GM06990 (cell line): ENCODE data around the gene RPS27L.

Source experiments
- DNase-seq: peaks from one replicate; pipeline ENCODE4 v3.0.0-alpha.2; 2011; ENCODE audit not compliant: insufficient read length; ENCODE audit errors: extremely low read depth
- H3K27me3 ChIP-seq: replicated peaks from 2 replicates; pipeline ENCODE4 v1.6.0; 2011; ENCODE audit warnings: low read length; ENCODE audit not compliant: control insufficient read depth, insufficient read depth
- H3K36me3 ChIP-seq: 2 replicates; pipeline ENCODE4 v1.5.1; 2011; ENCODE audit warnings: low read length; ENCODE audit not compliant: control insufficient read depth, insufficient read depth
- H3K4me3 ChIP-seq: replicated peaks from 2 replicates; pipeline ENCODE4 v1.5.1; 2011; ENCODE audit warnings: low read depth, mild to moderate bottlenecking, control low read depth, low read length
- TF ChIP-seq, protein P1 (sequence below): IDR thresholded peaks from 2 replicates; pipeline ENCODE4 v1.5.1; 2011; ENCODE audit warnings: low read length, control low read depth, mild to moderate bottlenecking, inconsistent platforms; ENCODE audit not compliant: insufficient read depth, poor library complexity, severe bottlenecking

The RPS27L gene

DNA sequence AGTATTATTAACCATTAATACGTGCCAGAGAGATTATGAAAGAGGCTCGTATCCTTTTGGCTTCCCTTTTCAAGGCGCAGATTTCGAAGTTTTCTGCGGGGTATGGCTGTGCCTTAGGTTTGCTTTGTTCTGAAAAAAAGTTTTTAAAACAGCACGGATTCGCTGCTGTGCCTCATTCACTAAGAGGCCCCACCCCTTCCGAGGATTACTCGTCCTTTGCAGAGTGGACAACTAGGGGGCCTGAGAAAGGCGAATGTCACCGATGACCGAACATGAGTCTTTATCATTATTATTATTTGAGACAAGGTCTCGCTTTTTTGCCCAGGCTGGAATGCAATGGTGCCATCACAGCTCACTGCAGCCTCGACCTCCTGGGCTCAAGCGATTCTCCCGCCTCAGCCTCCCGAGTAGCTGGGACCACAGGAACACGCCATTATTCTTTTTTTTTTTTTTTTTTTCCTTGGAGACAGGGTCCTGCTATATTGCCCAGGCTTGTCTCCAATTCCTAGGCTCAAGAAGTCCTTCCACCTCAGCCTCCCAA is 684 bp upstream of the RPS27L start:
- DNase-seq = no peak
- H3K36me3 ChIP-seq = no peaks in the 10 kb centered on the region; the same call in 1 of the 2 replicates
- TF ChIP-seq, protein P1, sequence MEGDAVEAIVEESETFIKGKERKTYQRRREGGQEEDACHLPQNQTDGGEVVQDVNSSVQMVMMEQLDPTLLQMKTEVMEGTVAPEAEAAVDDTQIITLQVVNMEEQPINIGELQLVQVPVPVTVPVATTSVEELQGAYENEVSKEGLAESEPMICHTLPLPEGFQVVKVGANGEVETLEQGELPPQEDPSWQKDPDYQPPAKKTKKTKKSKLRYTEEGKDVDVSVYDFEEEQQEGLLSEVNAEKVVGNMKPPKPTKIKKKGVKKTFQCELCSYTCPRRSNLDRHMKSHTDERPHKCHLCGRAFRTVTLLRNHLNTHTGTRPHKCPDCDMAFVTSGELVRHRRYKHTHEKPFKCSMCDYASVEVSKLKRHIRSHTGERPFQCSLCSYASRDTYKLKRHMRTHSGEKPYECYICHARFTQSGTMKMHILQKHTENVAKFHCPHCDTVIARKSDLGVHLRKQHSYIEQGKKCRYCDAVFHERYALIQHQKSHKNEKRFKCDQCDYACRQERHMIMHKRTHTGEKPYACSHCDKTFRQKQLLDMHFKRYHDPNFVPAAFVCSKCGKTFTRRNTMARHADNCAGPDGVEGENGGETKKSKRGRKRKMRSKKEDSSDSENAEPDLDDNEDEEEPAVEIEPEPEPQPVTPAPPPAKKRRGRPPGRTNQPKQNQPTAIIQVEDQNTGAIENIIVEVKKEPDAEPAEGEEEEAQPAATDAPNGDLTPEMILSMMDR = peak; percentile 7
- peak overlapping the region; percentile 75 for H3K4me3 ChIP-seq
- no peaks in the 10 kb centered on the region for H3K27me3 ChIP-seq

DNA sequence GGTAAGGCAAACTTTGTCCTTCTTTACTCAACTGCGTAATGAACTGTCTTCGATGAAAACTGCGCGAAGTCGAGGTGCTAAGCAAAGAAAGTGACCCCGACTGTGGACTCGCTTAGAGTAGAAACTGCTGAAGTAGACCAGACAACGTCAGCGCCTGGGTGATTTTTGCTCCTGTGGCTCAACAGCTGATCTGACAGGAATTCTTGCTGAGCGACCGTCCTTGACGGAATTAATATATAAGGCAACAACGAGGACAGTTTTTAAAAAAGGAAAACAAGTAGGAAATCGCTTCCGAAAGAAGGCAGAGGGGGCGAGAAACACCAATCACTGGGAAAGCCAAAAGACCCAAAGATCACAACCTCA is 541 bp downstream of the RPS27L start:
- no peak for DNase-seq
- peaks cover 6% of the 10 kb centered on the region for H3K36me3 ChIP-seq
- H3K27me3 ChIP-seq = no peaks in the 10 kb centered on the region
- peak overlapping the region; percentile 75 for H3K4me3 ChIP-seq
- TF ChIP-seq, protein P1 = no peak

DNA sequence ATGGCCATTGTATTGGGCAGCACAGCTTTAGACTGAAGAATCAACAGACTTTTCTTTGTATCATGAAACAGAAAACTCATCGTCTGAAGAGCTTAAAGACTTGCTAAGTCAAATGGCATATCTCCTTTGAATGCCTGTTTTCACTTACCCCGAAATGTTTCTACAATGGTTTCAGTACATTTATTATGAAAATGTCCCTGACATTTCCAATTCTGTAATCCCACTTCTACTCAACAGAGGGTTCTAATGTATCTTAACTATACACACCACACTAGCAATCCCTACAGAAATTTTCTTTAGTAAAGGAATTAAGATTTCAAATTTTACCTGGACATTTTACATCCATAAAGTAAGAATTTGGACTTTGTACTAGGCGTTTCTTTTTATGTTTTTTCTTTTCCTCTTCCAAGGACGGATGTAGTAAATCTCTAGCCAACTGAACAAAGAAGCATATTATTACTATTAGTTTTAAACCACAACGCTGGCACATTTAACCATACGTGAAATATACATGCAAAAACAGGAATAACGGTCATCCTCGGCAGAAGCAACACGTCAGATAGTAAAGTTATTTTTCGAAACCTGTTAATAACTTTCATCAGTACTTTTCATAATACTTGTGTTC is 1.1 kb downstream of the RPS27L start:
- TF ChIP-seq, protein P1 = no peak
- Histone ChIP-seq H3K36me3 (peaks cover 6% of the 10 kb centered on the region), H3K27me3 (no peaks in the 10 kb centered on the region), H3K4me3 (peak overlapping the region; percentile 75)
- DNase-seq = no peak

DNA sequence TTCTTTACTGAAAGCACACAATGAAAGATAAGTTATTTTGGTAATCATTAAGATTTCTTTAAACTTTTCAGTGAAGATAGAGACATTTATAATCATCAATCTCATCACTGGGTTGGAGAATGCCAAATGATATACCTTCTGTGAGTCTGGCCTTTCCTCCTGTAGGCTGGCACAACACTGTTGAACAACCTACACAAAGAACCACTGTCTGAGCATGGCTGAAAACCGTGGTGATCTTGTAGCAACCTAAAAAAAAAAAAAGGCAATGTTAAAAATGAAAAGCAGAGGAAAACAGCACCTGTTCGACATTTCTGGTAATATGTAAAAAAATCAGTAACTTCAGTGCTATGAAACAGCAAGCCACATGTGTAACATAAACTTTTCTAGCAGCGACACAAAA is 1.8 kb downstream of the RPS27L start:
- H3K36me3 ChIP-seq = peaks cover 6% of the 10 kb centered on the region
- peak overlapping the region; percentile 75 for H3K4me3 ChIP-seq
- no peaks in the 10 kb centered on the region for H3K27me3 ChIP-seq
- TF ChIP-seq, protein P1 = no peak
- no peak for DNase-seq

DNA sequence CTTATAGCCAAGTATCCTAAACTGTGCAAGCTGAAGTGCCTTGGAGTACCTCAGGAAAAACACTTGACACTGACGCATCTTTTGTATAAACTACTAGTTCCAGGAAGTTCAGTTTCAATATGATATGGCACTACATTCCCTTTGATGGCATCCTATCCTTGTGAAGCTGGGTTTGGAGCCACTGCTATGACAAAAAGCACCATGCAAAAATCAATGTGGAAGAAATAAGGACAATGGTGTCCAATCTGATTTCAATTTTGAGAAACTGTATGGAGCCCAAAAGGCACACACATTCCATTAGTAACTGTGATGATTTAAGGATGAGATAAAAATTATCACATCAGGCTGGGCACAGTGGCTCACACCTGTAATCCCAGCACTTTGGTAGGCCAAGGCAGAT is 5.6 kb downstream of the RPS27L start:
- peaks cover 6% of the 10 kb centered on the region for H3K36me3 ChIP-seq
- no peaks in the 10 kb centered on the region for H3K27me3 ChIP-seq
- no peak for DNase-seq
- no peak overlapping the region for H3K4me3 ChIP-seq
- TF ChIP-seq, protein P1 = no peak
